Fibroblast of upper back skin (primary cell): ENCODE measurements around the gene AIG1.
A peak's percentile ranks its signal among the peaks of the same experiment; 100 is the strongest.
"Not testable (repeated sequence)": the region's sequence is repeated elsewhere in the genome, so short reads cannot be mapped to it uniquely, and the experiment has no call there.

Experiments
- DNase-seq: peaks from one replicate; pipeline ENCODE4 v3.0.0-alpha.2; 2013

Gene AIG1

DNA sequence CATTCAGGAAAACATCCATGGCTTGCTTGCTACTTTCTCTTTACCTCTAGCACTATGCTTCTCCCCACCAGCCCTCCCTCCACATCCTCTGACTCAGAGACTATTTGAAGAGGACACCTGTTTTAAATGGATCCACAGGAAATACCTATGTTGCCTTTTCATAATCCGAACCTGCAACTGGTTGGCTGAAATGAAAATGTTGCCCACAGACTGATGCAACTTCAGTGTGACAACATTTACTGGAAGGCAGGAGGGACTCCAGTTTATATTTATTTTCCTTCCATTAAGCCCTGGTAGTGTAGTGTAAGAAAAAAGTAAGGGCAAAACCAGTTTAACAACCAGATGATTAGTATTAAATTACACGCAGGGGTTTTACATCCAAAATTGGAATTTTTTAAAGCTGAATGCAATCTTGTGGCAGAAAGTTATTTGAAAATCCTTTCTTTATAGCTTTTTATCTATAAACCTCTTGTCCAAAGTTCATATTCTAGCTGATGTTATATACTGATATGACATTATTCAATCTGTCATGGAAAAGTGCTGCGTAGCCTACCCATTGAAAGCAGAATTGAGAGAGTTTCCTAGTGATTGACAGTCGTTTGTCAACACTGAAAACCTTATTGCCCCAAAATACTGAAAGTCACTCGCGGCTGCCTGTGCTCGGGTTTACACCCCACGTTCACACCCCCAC lies 881 bp upstream of the AIG1 start:
- DNase-seq: peak; percentile 90

DNA sequence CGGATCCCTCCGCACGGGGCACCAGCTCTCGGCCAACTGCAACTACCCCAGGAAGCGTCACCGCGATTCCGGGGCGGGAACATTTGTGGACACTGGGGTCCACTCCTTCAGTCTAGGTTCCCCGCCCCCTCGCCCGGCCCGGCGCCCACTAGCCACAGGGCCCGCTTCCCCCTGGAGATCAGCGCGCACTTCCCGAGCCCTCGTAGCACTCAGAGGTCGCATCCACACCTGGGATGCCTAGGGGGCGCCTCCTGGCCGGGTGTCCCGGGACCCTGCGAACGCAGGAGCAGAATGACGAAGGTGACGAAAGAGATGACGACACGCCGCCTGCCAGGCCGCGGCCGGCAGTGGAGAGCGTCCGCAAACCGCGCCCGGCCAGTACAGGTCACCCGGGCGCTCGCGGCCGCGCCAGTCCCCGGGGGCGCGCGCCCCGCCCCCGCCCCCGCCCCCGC lies 309 bp upstream of the AIG1 start:
- peak; percentile 83 for DNase-seq

DNA sequence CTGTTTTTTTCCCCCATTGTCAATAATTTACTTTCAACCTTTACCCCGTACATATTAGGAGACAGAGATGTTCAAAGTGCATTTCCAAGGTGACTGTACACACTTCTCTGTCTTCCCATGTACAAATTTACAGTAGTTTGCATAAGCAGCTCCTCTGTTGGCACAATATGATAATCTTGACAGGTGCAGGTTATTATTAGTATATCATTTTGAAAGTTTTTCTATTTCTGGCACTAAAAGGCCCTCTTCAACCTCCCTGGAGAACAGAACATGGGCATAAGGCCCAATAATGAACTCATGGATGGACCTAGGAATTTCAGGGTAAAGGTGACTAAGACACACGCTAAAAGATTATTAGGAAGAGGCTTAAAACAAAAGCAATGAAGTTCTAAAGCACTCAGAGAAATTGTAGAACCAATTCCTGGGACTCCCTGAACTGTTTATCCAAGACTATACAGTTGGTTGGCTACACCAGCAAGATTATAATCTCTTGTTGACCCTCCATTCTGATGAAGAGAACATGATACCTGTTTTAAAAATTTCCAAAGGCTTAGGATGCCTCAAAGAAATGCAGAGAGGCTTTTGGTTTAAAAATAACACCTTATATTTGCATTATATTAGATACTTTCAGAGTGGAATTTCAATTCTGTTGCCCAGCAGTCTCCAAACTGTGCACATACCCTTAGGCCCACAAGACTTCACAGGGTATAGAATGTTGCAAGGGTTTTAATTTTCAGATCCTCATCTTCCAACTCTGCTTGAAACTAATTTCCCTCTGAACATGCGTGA lies 1.1 kb downstream of the AIG1 start:
- DNase-seq: peak; percentile 26

DNA sequence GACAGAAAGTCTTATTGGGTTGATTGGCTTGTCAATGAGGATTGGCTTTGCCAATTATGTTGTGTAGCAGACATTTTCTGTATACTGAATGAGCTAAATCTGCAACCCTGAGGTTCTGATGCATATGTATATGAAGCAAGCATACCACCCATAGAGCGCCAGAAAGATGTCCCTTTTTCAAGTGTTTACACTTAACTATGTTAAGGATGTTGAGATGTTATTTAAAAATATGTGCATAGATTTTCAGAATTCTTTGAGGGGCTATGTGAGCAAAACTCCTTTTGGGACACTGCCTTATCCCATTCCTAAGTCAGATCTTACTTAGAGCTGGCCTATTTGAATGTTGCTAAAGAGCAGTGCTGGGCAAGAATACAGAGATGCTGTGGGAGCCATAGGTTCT lies 1.9 kb downstream of the AIG1 start:
- DNase-seq: no peak

DNA sequence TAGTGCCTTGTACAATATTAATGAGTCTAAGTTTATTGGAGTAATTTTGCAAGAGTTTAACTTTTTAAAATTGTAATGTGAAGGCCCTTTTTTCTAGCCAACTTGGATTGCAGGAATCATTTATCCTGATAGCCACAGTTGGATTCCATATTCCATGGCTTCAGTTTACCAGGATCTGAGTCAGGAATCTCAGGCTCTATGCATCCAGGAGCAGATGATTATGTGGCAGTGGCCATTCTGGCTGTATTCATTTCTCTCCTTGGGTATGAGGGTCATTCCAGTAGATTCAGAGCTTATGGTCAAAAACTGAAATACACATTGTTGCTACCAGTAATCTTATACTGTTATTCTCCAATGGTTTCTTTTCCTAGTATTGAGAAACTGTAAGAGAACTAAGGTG lies 2.9 kb downstream of the AIG1 start:
- no peak for DNase-seq

DNA sequence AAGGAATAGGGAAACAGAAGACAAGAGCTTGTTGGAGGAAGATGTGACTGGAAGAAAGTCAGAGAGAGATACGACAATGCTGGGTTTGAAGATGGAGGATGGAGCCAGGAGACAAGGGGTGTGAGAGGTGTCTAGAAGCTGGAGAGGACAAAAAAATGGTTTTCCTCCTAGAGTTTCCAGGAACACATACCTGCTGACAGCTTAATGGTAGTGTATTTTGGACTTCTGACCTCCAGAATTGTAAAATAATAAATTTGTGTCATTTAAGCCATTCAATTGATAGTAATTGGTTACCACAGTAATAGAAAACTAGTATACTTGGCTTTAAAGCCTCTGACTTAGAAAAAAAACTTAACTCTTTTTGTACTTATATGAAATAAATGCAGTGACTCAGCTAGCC lies 3.6 kb downstream of the AIG1 start:
- DNase-seq: no peak

DNA sequence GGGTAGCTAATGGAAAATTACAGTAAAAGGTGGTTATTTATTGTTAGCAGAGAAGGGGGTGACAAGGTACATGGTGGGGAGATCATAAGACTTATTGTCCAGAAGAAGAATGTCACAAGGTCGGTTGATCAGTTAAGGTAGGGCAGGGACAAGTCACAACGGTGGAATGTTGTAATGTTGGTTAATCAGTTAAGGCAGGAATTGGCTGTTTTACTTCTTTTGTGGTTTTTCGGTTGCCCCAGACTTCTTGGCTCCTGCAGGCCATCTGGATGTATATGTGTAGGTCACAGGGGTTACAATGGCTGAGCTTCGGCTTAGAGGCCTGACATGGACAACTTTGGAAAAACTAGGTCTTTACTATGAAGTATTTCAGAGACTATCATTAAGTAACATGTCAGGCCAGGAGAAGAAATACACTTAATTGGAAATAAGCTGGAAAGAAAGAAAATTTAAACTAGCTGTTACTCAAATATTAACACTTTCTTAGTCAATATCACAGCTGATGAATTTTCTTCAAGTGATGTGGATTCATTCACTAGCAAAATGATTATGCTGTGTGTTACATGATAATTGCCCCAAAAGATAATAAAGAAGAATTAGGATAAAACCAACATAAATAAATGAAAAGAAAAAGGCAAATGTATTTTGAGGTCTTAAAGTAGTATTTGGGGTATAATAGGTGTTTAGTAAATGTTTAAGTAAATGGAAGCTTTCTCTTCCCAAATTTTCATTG lies 4.4 kb downstream of the AIG1 start:
- peak; percentile 45 for DNase-seq

DNA sequence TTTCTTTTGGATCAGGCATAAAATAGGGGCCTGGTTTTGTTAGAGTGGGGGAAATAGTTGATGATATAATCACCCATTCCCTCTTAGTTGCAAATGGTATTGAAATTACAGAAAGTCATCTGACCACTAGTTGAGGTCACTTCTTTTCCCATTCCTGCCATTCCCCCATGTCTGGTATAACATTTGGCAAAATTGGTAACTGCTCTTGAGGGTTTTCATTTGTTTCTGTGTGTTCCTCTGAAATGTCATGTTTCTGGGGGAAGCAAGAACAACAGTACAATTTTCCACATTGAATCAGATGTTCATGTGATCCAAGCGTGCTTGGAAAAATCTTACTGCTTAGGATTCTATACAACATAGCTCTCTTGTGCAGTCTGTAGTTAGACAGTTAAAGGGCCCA lies 7.3 kb downstream of the AIG1 start:
- peak; percentile 69 for DNase-seq

DNA sequence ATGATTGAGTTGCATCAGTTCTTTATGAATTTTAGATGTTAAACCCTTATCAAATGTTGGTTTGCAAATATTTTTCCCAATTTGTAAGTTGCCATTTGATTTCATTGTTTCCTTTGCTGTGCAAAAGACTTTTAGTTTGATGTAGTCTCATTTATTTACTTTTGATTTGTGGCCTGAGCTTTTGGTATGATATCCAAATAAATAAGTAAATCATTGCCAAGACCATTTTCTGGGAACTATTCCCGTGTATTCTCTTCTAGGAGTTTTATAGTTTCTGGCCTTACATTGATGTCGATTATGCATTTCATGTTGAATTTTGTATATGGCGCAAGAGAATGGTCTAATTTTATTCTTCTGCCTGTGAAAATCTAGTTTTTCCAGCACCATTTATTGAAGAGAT lies 13.4 kb downstream of the AIG1 start:
- no peak for DNase-seq

DNA sequence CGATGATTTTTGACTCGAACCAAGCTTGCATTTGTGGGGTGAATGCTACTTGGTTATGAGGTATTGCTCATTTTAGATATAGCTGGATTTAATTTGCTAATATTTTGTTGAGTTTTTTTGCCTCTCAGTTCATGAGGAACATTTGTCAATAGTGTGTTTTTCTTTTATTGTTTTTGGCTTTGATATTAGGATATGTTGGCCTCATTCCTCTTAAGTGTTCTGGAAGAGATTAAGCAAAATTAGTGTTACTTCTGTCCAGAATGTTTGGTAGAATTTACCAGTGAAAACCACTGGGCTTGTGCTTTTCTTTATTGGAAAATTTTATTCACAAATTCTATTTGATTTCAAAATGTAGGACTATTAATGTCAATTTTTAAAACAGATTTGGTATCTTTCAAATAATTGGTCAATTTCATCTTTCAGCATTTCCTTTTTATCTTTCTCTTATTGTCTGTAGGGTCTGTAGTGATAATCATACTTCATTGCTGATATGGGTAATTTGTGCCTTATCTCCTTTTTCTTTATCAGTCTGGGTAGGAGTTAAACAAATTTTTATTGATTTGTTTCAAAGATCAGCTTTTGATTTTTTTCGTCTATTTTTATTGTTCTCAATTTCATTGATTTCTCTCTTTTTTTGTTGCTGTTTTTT lies 14.1 kb downstream of the AIG1 start:
- DNase-seq: no peak

DNA sequence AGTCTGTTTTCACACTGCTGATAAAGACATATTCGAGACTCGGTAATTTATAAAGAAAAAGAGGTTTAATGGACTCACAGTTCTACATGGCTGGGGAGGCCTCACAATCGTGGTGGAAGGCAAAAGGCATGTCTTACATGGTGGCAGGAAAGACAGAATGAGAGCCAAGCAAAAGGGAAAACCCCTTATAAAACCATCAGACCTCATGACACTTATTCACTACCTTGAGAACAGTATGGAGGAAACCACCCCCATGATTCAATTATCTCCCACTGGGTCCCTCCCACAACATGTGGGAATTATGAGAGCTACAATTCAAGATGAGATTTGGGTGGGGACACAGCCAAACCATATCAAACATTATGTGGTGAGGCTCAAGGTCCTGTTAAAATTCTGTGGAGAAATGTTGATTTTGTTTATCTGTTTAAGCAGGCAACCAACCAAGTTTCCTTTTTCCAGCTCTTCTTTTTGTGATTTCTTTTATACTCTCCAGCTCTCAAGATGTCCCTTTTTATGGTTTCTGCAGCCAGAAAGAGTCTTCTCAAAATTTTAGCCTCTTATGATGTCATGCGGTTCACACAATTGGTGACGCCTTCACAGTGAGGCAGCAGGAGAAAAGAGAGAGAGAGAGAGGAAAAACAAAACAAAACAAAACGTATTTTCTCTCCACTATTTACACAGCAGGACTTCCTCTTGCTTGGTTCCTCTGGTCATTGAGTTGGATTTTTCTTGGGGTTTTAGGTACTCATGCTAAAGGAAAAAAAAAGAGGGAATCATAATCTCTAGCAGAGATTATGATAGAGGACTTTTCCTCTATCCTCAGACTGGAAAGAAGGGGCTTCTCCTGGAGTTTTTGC lies 18.0 kb downstream of the AIG1 start:
- DNase-seq: no peak

DNA sequence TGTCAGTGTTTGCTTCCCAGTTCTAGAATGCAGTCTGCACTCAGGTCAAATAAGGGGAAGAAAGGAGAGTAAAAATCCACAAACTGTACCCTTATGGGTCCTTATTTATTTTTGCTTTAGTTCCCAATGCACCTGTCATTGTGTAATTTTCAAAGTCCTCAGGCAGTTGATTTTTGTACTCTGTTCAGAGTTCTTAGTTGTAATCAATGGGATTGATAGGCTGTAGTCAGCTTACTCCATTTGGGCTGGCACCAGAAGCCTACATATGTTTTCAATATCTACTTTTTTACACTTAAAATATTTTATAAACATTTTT lies 18.6 kb downstream of the AIG1 start:
- DNase-seq: no peak

DNA sequence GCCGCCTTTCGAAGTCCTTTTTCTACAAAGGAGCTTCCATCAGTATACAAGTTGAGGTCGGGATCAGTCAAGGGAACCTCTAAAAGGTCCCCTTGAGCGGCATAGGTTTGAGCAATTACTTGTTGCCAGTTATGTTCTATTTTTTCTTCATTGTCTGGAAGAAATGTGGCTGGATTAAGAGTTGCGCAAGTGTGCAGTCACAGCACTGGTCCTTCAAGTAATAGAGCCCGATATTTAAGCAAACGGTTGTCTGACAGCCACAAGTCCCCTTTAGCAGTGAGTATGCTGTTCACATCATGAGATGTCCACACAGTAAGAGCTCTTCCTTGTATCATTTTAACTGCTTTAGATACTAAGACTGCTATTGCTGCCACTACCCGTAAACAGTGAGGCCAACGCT lies 21.6 kb downstream of the AIG1 start:
- DNase-seq: not testable (repeated sequence)

DNA sequence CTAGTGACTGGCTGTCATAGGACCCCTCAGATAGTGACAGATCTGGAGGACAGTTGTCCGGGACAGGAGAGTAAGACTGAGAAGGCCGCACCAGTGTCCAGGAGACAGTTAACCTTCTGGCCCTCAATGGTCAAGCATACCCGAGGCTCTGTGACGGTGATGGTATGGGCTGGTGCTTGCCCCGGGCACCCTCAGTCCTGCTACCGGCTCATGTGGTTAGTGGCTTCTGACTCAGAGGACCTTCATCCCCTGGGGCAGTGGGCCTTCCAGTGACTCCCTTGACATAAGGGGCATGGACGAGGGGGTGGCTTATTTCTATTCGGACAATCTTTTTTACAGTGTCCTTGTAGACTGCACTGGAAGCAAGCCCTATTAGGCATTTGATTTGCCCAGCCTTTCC lies 23.3 kb downstream of the AIG1 start:
- DNase-seq: not testable (repeated sequence)

DNA sequence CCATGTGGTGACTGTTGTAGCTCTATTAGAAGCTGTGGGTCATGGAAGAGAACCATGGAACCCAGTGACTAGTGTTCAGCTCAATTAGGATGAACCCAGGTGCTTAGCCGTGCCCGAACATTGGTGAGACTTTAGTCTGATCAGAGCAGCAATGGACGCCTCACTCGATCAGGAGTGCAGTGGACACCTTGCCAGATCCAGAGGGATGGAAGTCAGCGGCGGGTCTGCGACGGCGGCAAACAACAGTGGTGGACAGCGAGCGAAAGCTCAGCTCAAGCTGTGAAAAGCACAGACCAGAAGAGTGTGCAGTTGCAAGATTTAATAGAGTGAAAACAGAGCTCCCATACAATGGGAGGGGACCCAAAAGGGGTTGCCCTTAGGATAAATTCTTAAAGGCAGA lies 26.6 kb downstream of the AIG1 start:
- not testable (repeated sequence) for DNase-seq

DNA sequence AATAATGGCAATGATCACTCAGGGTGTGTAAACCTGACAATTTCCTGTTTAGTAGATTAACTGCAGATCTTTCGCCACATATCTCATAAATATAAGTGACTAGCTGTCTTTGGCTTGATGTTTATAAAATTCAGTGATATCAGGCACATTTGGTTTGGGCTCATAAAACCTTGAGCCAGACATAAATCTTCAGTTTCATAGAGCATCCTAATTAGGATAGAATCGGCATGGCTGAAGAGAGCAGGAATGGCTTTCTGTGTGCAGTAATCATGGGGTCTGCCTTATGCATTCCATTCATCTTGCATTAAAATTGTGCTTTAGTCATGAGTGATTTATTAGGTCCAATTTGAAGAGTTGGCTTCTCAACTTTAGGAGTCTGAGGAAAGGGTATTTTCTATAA lies 27.2 kb downstream of the AIG1 start:
- no peak for DNase-seq

DNA sequence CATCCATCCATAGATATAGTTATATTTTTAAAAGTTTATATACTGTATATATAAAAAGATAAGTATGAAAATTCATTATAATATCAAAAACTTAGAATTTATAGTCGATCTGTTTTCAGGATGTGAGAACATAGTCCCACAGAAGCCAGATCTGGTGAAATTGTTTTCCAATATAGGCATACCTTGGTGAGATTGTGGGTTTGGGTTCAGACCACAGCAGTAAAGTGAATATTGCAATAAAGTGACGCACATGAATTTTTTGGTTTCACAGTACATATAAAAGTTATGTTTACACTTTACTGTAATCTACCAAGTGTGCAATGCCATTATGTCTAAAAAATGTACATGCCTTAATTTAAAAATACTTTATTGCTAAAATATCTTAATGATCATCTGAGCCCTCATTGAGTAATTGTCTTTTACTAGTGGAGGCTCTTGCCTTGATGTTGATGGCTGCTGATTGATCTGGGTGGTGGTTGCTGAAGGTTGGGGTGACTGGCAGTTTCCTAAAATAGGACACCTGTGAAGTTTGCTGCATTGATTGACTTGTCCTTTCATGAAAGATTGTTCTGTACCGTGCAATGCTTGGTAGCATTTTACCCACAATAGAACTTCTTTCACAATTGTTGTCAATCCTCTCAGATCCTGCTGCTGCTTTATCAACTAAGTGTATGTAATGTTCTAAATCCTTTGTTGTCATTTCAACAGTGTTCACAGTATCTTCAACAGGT lies 29.8 kb downstream of the AIG1 start:
- DNase-seq: no peak

DNA sequence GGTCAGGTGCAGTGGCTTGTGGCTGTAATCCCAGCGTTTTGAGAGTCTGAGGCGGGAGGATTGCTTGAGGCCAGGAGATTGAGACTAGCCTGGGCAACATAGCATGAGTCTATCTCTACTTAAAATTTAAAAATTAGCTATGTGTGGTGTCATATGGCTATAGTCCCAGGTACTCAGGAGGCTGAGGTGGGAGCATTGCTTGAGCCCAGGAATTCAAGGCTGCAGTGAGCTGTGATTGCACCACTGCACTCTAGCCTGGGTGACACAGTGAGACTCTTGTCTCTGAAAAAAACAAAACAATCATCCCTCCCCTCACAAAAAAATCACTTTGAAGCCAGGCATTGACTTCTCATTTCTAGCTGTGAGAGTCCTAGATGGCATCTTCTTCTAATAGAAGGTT lies 32.1 kb downstream of the AIG1 start:
- no peak for DNase-seq

DNA sequence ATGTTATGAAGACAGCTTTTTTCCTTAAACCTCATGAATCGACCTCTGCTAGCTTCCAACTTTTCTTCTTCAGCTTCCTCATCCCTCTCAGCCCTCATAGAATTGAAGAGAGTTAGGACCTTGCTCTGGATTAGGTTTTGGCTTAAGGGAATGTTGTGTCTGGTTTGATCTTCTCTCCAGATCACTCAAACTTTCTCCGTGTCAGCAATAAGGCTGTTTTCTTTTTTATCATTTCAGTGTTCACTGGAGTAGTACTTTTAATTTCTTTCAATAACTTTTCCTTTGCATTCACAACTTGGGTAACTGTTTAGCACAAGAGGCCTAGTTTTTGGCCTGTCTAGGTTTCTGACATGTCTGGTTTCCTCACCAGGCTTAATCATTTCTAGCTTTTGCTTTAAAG lies 32.6 kb downstream of the AIG1 start:
- DNase-seq: no peak

DNA sequence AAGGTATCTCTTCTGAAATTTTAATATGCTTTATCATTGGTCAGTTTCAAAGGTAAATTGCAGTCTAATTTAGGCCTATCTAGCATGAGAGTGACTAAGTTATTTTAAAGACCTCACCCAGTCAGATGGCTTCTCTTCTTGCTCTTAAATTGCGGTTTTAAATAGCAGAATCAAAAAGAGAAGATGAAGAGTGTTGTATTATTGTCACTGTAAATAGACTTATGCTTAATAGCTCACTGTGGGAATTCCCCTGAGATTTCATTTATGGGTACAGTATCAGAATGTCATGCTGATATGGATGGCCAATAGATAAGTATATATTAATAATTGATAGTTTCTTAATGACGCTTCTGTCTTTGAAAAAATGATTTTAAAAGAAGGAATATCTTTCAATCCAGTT lies 35.7 kb downstream of the AIG1 start:
- DNase-seq: no peak

DNA sequence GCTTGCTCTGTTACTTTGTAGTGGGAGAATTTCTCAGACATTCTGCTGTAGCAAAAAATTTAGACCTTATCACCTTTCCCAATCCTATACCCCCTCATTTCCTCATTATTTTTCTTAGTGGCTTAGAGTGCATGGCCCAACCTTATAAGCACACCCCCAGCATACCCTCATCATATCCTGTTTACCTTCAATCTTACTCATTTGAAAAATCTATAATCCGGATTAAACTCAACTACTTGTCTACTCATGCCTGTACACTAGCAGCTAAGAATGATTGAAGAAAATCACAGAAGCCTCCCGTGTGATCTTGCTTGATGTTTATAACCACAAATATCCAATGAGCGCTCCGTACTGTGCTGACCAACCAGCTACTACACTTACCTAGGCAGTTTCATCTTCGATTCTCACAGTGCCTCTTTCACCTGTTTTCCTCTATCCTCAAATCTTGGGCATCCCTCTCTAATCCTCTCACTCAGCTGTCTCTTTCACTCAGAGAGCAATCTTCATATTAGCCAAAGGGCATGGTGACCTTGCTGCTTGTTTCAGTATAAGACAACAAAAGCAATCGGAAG lies 36.6 kb downstream of the AIG1 start:
- DNase-seq: no peak
